Mucosa of descending colon (tissue), 3 donors: ENCODE results near the gene DPEP3. TPM values are rescaled to one million over a fixed set of nuclear protein-coding genes. Genes with fewer than 3 reads are reported as not detected.
"Not testable (repeated sequence)": the region's sequence is repeated elsewhere in the genome, so short reads cannot be mapped to it uniquely, and the experiment has no call there.

Experiments
- ATAC-seq: fragments of 200-7000 bp; cut with Tn5 transposase; one replicate; pipeline ENCODE4 v1.9.1; 2020; ENCODE audit warnings: mild to moderate bottlenecking, moderate library complexity
- DNase-seq, 3 donors: peaks; one replicate each; pipeline ENCODE4 v3.0.0-alpha.2; 2020
- H3K36me3 ChIP-seq: fragments of 200-600 bp; one replicate; pipeline ENCODE4 v1.8.0; 2021; ENCODE audit warnings: low read depth, mild to moderate bottlenecking
- H3K4me1 ChIP-seq: fragments of 200-600 bp; one replicate; pipeline ENCODE4 v1.8.0; 2021; ENCODE audit warnings: low read depth, mild to moderate bottlenecking
- H3K4me3 ChIP-seq: fragments of 200-600 bp; one replicate; pipeline ENCODE4 v1.8.0; 2021; ENCODE audit warnings: mild to moderate bottlenecking
- H3K9me3 ChIP-seq: fragments of 200-600 bp; one replicate; pipeline ENCODE4 v1.8.0; 2021; ENCODE audit warnings: mild to moderate bottlenecking
- CTCF ChIP-seq: fragments of 200-600 bp; IDR thresholded peaks from one replicate; pipeline ENCODE4 v1.8.0; 2022; ENCODE audit warnings: antibody characterized with exemption, mild to moderate bottlenecking
- intact Hi-C, 2 donors: fragments of 100-400 bp; cut with DNase I in 1 of 2; cut with micrococcal nuclease in 1 of 2; formaldehyde crosslinking; loops; one replicate each; pipeline versions ENCODE4 v1.11.0 to v1.11.1; 2022; cut with DNase I, micrococcal nuclease
- total RNA-seq, 3 donors: library from RNA; stranded (reverse); fragmentation: NEBNext Ultra II Directional in 2 of 3; extraction: Animal tissue kit (Norgen Biotek cat#: 25700) in 2 of 3; gene quantifications; one replicate each; pipeline versions ENCODE4 v1.2.1 to v1.2.4, GENCODE V29; 2021 to 2023
- donor health status: DM: no; HTN: no; CAD: no; lungs with moderate emphysema.
- donor health status: DM: no; HTN: no; CAD: no.
- donor health status: DM: no; HTN: yes; CAD: no.

Gene DPEP3
- total RNA-seq, 3 donors from 2014 or later = not detected

GRCh38 chr16:68019167-68019680, 38.9 kb upstream of the DPEP3 start:
- Histone ChIP-seq H3K36me3 (no peaks in the 10 kb centered on the region), H3K4me1 (peaks cover 23% of the 10 kb centered on the region), H3K9me3 (no peaks in the 10 kb centered on the region), H3K4me3 (no peak overlapping the region)
- DNase-seq (no peak), ATAC-seq (no peak)
- no peak for TF ChIP-seq CTCF
- intact Hi-C loops = no loop called here

GRCh38 chr16:68015681-68016080, 35.4 kb upstream of the DPEP3 start, which contains the start of gene DPEP2NB:
DPEP2NB (minus strand) TSS chr16:68015911; CDS start chr16:68015770, 141 bp downstream.
- no peak for ATAC-seq
- no peak for DNase-seq
- no peaks in the 10 kb centered on the region for H3K36me3 ChIP-seq
- TF ChIP-seq CTCF = no peak
- intact Hi-C loops = no loop called here
- H3K4me3 ChIP-seq = no peak within 1 kb of the TSS
- H3K9me3 ChIP-seq = no peaks in the 10 kb centered on the region
- no peaks in the 10 kb centered on the region for H3K4me1 ChIP-seq

GRCh38 chr16:68013440-68013839, 33.1 kb upstream of the DPEP3 start:
- no peaks in the 10 kb centered on the region for H3K9me3 ChIP-seq
- DNase-seq = no peak
- no peaks in the 10 kb centered on the region for H3K4me1 ChIP-seq
- no peak for ATAC-seq
- no peak for TF ChIP-seq CTCF
- intact Hi-C loops = no loop called here
- no peaks in the 10 kb centered on the region for H3K36me3 ChIP-seq
- H3K4me3 ChIP-seq = no peak overlapping the region

DNA sequence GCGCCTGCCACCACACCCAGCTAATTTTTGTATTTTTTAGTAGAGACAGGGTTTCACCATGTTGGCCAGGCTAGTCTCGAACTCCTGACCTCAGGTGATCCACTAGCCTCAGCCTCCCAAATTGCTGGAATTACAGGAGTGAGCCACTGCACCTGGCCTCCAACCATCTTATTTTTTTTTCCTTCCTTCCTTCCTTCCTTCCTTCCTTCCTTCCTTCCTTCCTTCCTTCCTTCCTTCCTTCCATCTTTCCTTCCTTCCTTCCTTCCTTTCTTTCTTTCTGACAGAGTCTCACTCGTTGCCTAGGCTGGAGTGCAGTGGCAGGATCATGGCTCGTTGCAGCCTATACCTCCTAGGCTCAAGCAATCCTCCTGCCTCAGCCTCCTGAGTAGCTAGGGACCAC, 29.6 kb upstream of the DPEP3 start:
- DNase-seq, ATAC-seq, H3K9me3 ChIP-seq, intact Hi-C loops, H3K36me3 ChIP-seq, H3K4me1 ChIP-seq, H3K4me3 ChIP-seq: not testable (repeated sequence)

GRCh38 chr16:68009157-68009735, 28.9 kb upstream of the DPEP3 start:
- intact Hi-C loops = no loop called here
- no peak for TF ChIP-seq CTCF
- Histone ChIP-seq H3K4me3 (no peak overlapping the region), H3K36me3 (no peaks in the 10 kb centered on the region), H3K9me3 (no peaks in the 10 kb centered on the region), H3K4me1 (peaks cover 3% of the 10 kb centered on the region)
- no peak for DNase-seq
- ATAC-seq = no peak

GRCh38 chr16:68005786-68006286, 25.5 kb upstream of the DPEP3 start:
- TF ChIP-seq CTCF = no peak
- intact Hi-C loops = no loop called here
- peaks cover 3% of the 10 kb centered on the region for H3K4me1 ChIP-seq
- DNase-seq (peak in 1 of 3 donors; percentile 38), ATAC-seq (peak; percentile 90)
- H3K36me3 ChIP-seq = no peaks in the 10 kb centered on the region
- H3K9me3 ChIP-seq = no peaks in the 10 kb centered on the region
- no peak overlapping the region for H3K4me3 ChIP-seq
